Nephron (organoid): ENCODE data around the gene SPTBN1.

Experiments used
- H3K27ac Mint-ChIP-seq, 3 experiments: 2 replicates each; pipeline ENCODE4 v1.8.0; 2020; ENCODE audit warnings: mixed read lengths in 3 of 3, mild to moderate bottlenecking in 2 of 3, moderate library complexity in 1 of 3
- H3K27me3 Mint-ChIP-seq: 2 replicates; pipeline ENCODE4 v1.8.0; 2021; ENCODE audit warnings: low read depth, mild to moderate bottlenecking, moderate library complexity, mixed read lengths
- H3K36me3 Mint-ChIP-seq: 2 replicates; pipeline ENCODE4 v1.8.0; 2020; ENCODE audit warnings: low read depth, mixed read lengths
- H3K4me1 Mint-ChIP-seq: 2 replicates; pipeline ENCODE4 v1.8.0; 2020; ENCODE audit warnings: mixed read lengths
- H3K4me3 Mint-ChIP-seq, 3 experiments: 2 replicates each; pipeline ENCODE4 v1.8.0; 2020; ENCODE audit warnings: mild to moderate bottlenecking in 3 of 3, mixed read lengths in 3 of 3, moderate library complexity in 2 of 3
- H3K9me3 Mint-ChIP-seq: 2 replicates; pipeline ENCODE4 v1.8.0; 2020; ENCODE audit warnings: mixed read lengths
- CTCF ChIP-seq, 3 experiments: fragments of 200-600 bp; sonication (generic); IDR thresholded peaks; one replicate each; pipeline ENCODE4 v1.5.0; 2021; ENCODE audit warnings: antibody characterized with exemption in 3 of 3; ENCODE audit not compliant: unreplicated experiment in 3 of 3

SPTBN1 gene

GRCh38 chr2:54579061-54579681 is 123.0 kb downstream of the SPTBN1 start:
- H3K4me3 Mint-ChIP-seq, result no peak overlapping the region
- peaks cover 83% of the 10 kb centered on the region for H3K4me1 Mint-ChIP-seq
- H3K27ac Mint-ChIP-seq, result peak overlapping the region; percentile 65 to 88 (median 68)
- no peaks in the 10 kb centered on the region for H3K9me3 Mint-ChIP-seq
- no peaks in the 10 kb centered on the region for H3K27me3 Mint-ChIP-seq
- H3K36me3 Mint-ChIP-seq, result peaks cover 16% of the 10 kb centered on the region
- no peak for TF ChIP-seq CTCF (IDR thresholded peaks at IDR 0.05; ENCODE audit: unreplicated experiment in 3 of 3)

GRCh38 chr2:54579682-54580620 is 123.8 kb downstream of the SPTBN1 start:
- peak overlapping the region in 2 of 3 experiments; percentile 28 to 45 for H3K4me3 Mint-ChIP-seq

GRCh38 chr2:54581326-54582039 is 125.4 kb downstream of the SPTBN1 start:
- no peak for TF ChIP-seq CTCF (IDR thresholded peaks at IDR 0.05; ENCODE audit: unreplicated experiment in 3 of 3)
- no peak overlapping the region for H3K4me3 Mint-ChIP-seq
- H3K27me3 Mint-ChIP-seq, result no peaks in the 10 kb centered on the region
- H3K36me3 Mint-ChIP-seq, result peaks cover 5% of the 10 kb centered on the region
- peak overlapping the region in 1 of 3 experiments; percentile 32 for H3K27ac Mint-ChIP-seq
- H3K4me1 Mint-ChIP-seq, result peaks cover 82% of the 10 kb centered on the region
- H3K9me3 Mint-ChIP-seq, result no peaks in the 10 kb centered on the region

More at GRCh38 chr2:54579682-54580620, 123.8 kb downstream of the SPTBN1 start:
- TF ChIP-seq CTCF (IDR thresholded peaks at IDR 0.05; ENCODE audit: unreplicated experiment in 3 of 3), result no peak
- Mint-ChIP-seq H3K36me3 (peaks cover 12% of the 10 kb centered on the region), H3K4me1 (peaks cover 83% of the 10 kb centered on the region), H3K27me3 (no peaks in the 10 kb centered on the region), H3K9me3 (no peaks in the 10 kb centered on the region), H3K27ac (peak overlapping the region; percentile 65 to 88 (median 68))

GRCh38 chr2:54582987-54583386 is 126.9 kb downstream of the SPTBN1 start:
- Mint-ChIP-seq H3K27ac (peak overlapping the region in 1 of 3 experiments; percentile 31), H3K36me3 (no peaks in the 10 kb centered on the region), H3K4me1 (peaks cover 82% of the 10 kb centered on the region), H3K9me3 (no peaks in the 10 kb centered on the region), H3K27me3 (no peaks in the 10 kb centered on the region), H3K4me3 (no peak overlapping the region)
- no peak for TF ChIP-seq CTCF (IDR thresholded peaks at IDR 0.05; ENCODE audit: unreplicated experiment in 3 of 3)

- H3K27me3 Mint-ChIP-seq, result no peaks in the 10 kb centered on the region
- no peaks in the 10 kb centered on the region for H3K9me3 Mint-ChIP-seq
- H3K27ac Mint-ChIP-seq, result no peak overlapping the region
- H3K36me3 Mint-ChIP-seq, result no peaks in the 10 kb centered on the region
- peaks cover 76% of the 10 kb centered on the region for H3K4me1 Mint-ChIP-seq
- no peak for TF ChIP-seq CTCF (IDR thresholded peaks at IDR 0.05; ENCODE audit: unreplicated experiment in 3 of 3)
- H3K4me3 Mint-ChIP-seq, result no peak overlapping the region
These were observed 128.5 kb downstream of the SPTBN1 start for GRCh38 chr2:54584598-54584997.
